ENCODE data around the gene GLG1. TPM values are rescaled to one million over a fixed set of nuclear protein-coding genes. Genes with fewer than 3 reads are reported as not detected.
"Not testable (repeated sequence)": the region's sequence is repeated elsewhere in the genome, so short reads cannot be mapped to it uniquely, and the experiment has no call there.

GLG1 gene
- total RNA-seq, 1 experiment from 2014 or later, result 135 TPM

GRCh38 chr16:74404148-74404933 is 202.6 kb downstream of the GLG1 start:
- not testable (repeated sequence) for H3K23ac ChIP-seq (ENCODE audit: insufficient read length, low read depth, low read length); H3K36me3 Mint-ChIP-seq (ENCODE audit: insufficient read depth in 1 of 3, low read depth in 3 of 3); H3K9ac ChIP-seq (ENCODE audit: extremely low read depth, insufficient read length, low read length); H3T11ph ChIP-seq (ENCODE audit: low read length); H2AFZ ChIP-seq (ENCODE audit: low read length); H2BK5ac ChIP-seq (ENCODE audit: insufficient read length, low read length); H3K9me3 ChIP-seq (ENCODE audit: control insufficient read depth, low read depth, low read length); H2BK120ac ChIP-seq (ENCODE audit: low read depth, low read length, poor library complexity, severe bottlenecking); H3K9me3 Mint-ChIP-seq; H2BK12ac ChIP-seq (ENCODE audit: insufficient read length, low read depth, low read length); H3K27me3 ChIP-seq (ENCODE audit: insufficient read depth, low read length); H2BK15ac ChIP-seq (ENCODE audit: low read depth, low read length); H3K18ac ChIP-seq (ENCODE audit: insufficient read length, low read depth, low read length); H3K4me1 Mint-ChIP-seq; DNase-seq; H3K79me2 ChIP-seq (ENCODE audit: insufficient read depth, low read length); H3K23me2 ChIP-seq (ENCODE audit: insufficient read length, low read depth, low read length, poor library complexity, severe bottlenecking); H4K20me1 ChIP-seq (ENCODE audit: control insufficient read depth, insufficient read depth, insufficient read length); H4K91ac ChIP-seq (ENCODE audit: insufficient read length, low read depth, low read length); H3K4me1 ChIP-seq (ENCODE audit: insufficient read depth, low read length); H4K5ac ChIP-seq (ENCODE audit: insufficient read length, low read depth, low read length); H3K27me3 Mint-ChIP-seq (ENCODE audit: low read depth); H3K4me3 Mint-ChIP-seq; H2BK20ac ChIP-seq (ENCODE audit: low read depth, low read length, poor library complexity, severe bottlenecking); H3K27ac ChIP-seq (ENCODE audit: insufficient read length, low read depth, low read length); H3K4me2 ChIP-seq (ENCODE audit: insufficient read depth, insufficient read length, low read length); H3K56ac ChIP-seq (ENCODE audit: insufficient read length, low read depth, low read length); H3K14ac ChIP-seq (ENCODE audit: insufficient read depth, low read length); H4K8ac ChIP-seq (replicated peaks; ENCODE audit: insufficient read length, low read depth, low read length); H3K4ac ChIP-seq (ENCODE audit: low read depth, low read length); H2AK5ac ChIP-seq (ENCODE audit: insufficient read length, low read length); H3K27ac Mint-ChIP-seq; H3K79me1 ChIP-seq (ENCODE audit: insufficient read depth, low read depth, low read length, poor library complexity, severe bottlenecking)
- no CpG with 5 or more reads among the region's 14 CpGs for WGBS (ENCODE audit: extremely low coverage, insufficient read length, low lambda C conversion rate)

- H3K79me2 ChIP-seq (ENCODE audit: insufficient read depth, low read length); H3K27me3 ChIP-seq (ENCODE audit: insufficient read depth, low read length): not testable (repeated sequence)
These were observed 206.7 kb downstream of the GLG1 start for GRCh38 chr16:74400238-74400637.

More at GRCh38 chr16:74400238-74400637, 206.7 kb downstream of the GLG1 start:
- not testable (repeated sequence) for H2BK15ac ChIP-seq (ENCODE audit: low read depth, low read length); H2BK120ac ChIP-seq (ENCODE audit: low read depth, low read length, poor library complexity, severe bottlenecking); H3K27ac ChIP-seq (ENCODE audit: insufficient read length, low read depth, low read length); H3K4me1 ChIP-seq (ENCODE audit: insufficient read depth, low read length); H3K79me1 ChIP-seq (ENCODE audit: insufficient read depth, low read depth, low read length, poor library complexity, severe bottlenecking); H3K9ac ChIP-seq (ENCODE audit: extremely low read depth, insufficient read length, low read length); H2BK12ac ChIP-seq (ENCODE audit: insufficient read length, low read depth, low read length); H4K91ac ChIP-seq (ENCODE audit: insufficient read length, low read depth, low read length); H3K4me2 ChIP-seq (ENCODE audit: insufficient read depth, insufficient read length, low read length); H2BK5ac ChIP-seq (ENCODE audit: insufficient read length, low read length); H4K8ac ChIP-seq (replicated peaks; ENCODE audit: insufficient read length, low read depth, low read length); H3K9me3 ChIP-seq (ENCODE audit: control insufficient read depth, low read depth, low read length); H3K18ac ChIP-seq (ENCODE audit: insufficient read length, low read depth, low read length); H2AK5ac ChIP-seq (ENCODE audit: insufficient read length, low read length); DNase-seq; H3K9me3 Mint-ChIP-seq; H3K27me3 Mint-ChIP-seq (ENCODE audit: low read depth); H4K20me1 ChIP-seq (ENCODE audit: control insufficient read depth, insufficient read depth, insufficient read length); H3K4ac ChIP-seq (ENCODE audit: low read depth, low read length); H3K4me3 Mint-ChIP-seq; H3K4me1 Mint-ChIP-seq; H4K5ac ChIP-seq (ENCODE audit: insufficient read length, low read depth, low read length); H3K23me2 ChIP-seq (ENCODE audit: insufficient read length, low read depth, low read length, poor library complexity, severe bottlenecking); H3K36me3 Mint-ChIP-seq (ENCODE audit: insufficient read depth in 1 of 3, low read depth in 3 of 3); H3K23ac ChIP-seq (ENCODE audit: insufficient read length, low read depth, low read length); H3K27ac Mint-ChIP-seq; H3K14ac ChIP-seq (ENCODE audit: insufficient read depth, low read length); H3T11ph ChIP-seq (ENCODE audit: low read length); H2AFZ ChIP-seq (ENCODE audit: low read length); H2BK20ac ChIP-seq (ENCODE audit: low read depth, low read length, poor library complexity, severe bottlenecking); H3K56ac ChIP-seq (ENCODE audit: insufficient read length, low read depth, low read length)
- WGBS (ENCODE audit: extremely low coverage, insufficient read length, low lambda C conversion rate), result no CpG with 5 or more reads among the region's 4 CpGs

Measured in H9 (cell line).